Endothelial cell of umbilical vein (primary cell): ENCODE results near the gene TAMM41. TPM values are rescaled to one million over a fixed set of nuclear protein-coding genes. Genes with fewer than 3 reads are reported as not detected.

Experiments used
- BruUV-seq: library from RNA; stranded (reverse); fragments of 400-500 nt; replicated peaks from 2 replicates; lab custom pipeline; 2021; lab: Mats Ljungman, UMichigan
- CTCF ChIA-PET: fragments of 300-600, 350-600 bp; sonication (Branson Sonifier 250); formaldehyde crosslinking; loops from one replicate; lab custom pipeline; 2021; ENCODE audit warnings: antibody characterized with exemption, inconsistent platforms; lab: Charles Lee
- POLR2A ChIA-PET: fragments of 300-600, 350-600 bp; sonication (Branson Sonifier 250); formaldehyde crosslinking; loops from one replicate; lab custom pipeline; 2021; ENCODE audit warnings: antibody characterized with exemption, inconsistent platforms; lab: Charles Lee
- DNase-seq: peaks from one replicate; pipeline ENCODE4 v3.0.0-alpha.2; 2011; ENCODE audit warnings: low read depth, low spot score
- FAIRE-seq: peaks from 2 replicates; lab custom pipeline; 2011; peaks lifted over from hg19 to GRCh38; lab: Jason Lieb, UNC
- H2AFZ ChIP-seq: 2 replicates; pipeline ENCODE4 v1.6.0; 2012; ENCODE audit warnings: low read depth, low read length, control low read depth, inconsistent platforms
- H3K27ac ChIP-seq: 2 replicates; pipeline ENCODE4 v1.5.1; 2011; ENCODE audit warnings: low read depth, mild to moderate bottlenecking, control low read depth, low read length, moderate library complexity; ENCODE audit not compliant: insufficient read depth
- H3K27me3 ChIP-seq, 2 experiments: 2 replicates each; pipeline versions ENCODE4 v1.6.0 to v1.6.1; 2011; ENCODE audit warnings: low read length in 2 of 2, mixed read lengths in 1 of 2; ENCODE audit not compliant: control insufficient read depth in 2 of 2, insufficient read depth in 2 of 2
- H3K36me3 ChIP-seq, 2 experiments: 2 replicates in 1 of 2; 3 replicates in 1 of 2; pipeline ENCODE4 v1.5.1; 2011; ENCODE audit warnings: low read length in 2 of 2, mild to moderate bottlenecking in 1 of 2, moderate library complexity in 1 of 2; ENCODE audit not compliant: control insufficient read depth in 2 of 2, insufficient read depth in 2 of 2; ENCODE audit errors: extremely low read depth in 1 of 2
- H3K4me1 ChIP-seq: 3 replicates; pipeline ENCODE4 v1.5.1; 2011; ENCODE audit warnings: mild to moderate bottlenecking, low read length; ENCODE audit not compliant: control insufficient read depth, insufficient read depth; ENCODE audit errors: extremely low read depth
- H3K4me2 ChIP-seq: 2 replicates; pipeline ENCODE4 v1.6.1; 2011; ENCODE audit warnings: low read length, control low read depth, mixed read lengths; ENCODE audit not compliant: insufficient read depth
- H3K4me3 ChIP-seq, 3 experiments: fragments of 200-600 bp in 1 of 3; sonication (generic), shearing (Covaris generic) in 1 of 3; replicated peaks in 1 of 3; 2 replicates each; pipeline ENCODE4 v1.5.1; 2011 to 2016; ENCODE audit warnings: control low read depth in 3 of 3, low read length in 3 of 3, mild to moderate bottlenecking in 2 of 3, inconsistent platforms in 1 of 3, low read depth in 1 of 3, moderate library complexity in 1 of 3; ENCODE audit not compliant: insufficient read depth in 1 of 3
- H3K79me2 ChIP-seq: 2 replicates; pipeline ENCODE4 v1.6.0; 2012; ENCODE audit warnings: low read length, inconsistent platforms; ENCODE audit not compliant: control insufficient read depth, insufficient read depth
- H3K9ac ChIP-seq: replicated peaks from 2 replicates; pipeline ENCODE3; 2011; ENCODE audit warnings: low read length, control low read depth; ENCODE audit not compliant: insufficient read depth; ENCODE audit errors: extremely low read depth
- H3K9me1 ChIP-seq: replicated peaks from 3 replicates; pipeline ENCODE4 v1.6.0; 2011; ENCODE audit warnings: mild to moderate bottlenecking, low read length; ENCODE audit not compliant: control insufficient read depth, insufficient read depth; ENCODE audit errors: extremely low read depth
- H3K9me3 ChIP-seq: replicated peaks from 2 replicates; pipeline ENCODE4 v1.5.1; 2012; ENCODE audit warnings: low read length, inconsistent platforms; ENCODE audit not compliant: control insufficient read depth, insufficient read depth
- H4K20me1 ChIP-seq: replicated peaks from 2 replicates; pipeline ENCODE3; 2011; ENCODE audit warnings: mild to moderate bottlenecking, low read length; ENCODE audit not compliant: control insufficient read depth, insufficient read depth; ENCODE audit errors: extremely low read depth
- CTCF ChIP-seq, 2 donors: IDR thresholded peaks; 1 replicate in 1 of 2; 2 replicates in 1 of 2; pipeline ENCODE4 v1.5.1; 2011; ENCODE audit warnings: low read length in 2 of 2, mild to moderate bottlenecking in 2 of 2, moderate library complexity in 2 of 2, control low read depth in 1 of 2, inconsistent platforms in 1 of 2, low read depth in 1 of 2; ENCODE audit not compliant: insufficient read depth in 1 of 2; ENCODE audit errors: extremely low read depth in 1 of 2
- EZH2 ChIP-seq: IDR thresholded peaks from 2 replicates; pipeline ENCODE4 v1.6.1; 2012; ENCODE audit warnings: borderline replicate concordance, low read depth, mild to moderate bottlenecking, moderate library complexity, low read length, inconsistent platforms; ENCODE audit not compliant: severe bottlenecking
- FOS ChIP-seq: IDR thresholded peaks from 2 replicates; pipeline ENCODE4 v1.6.1; 2011; ENCODE audit warnings: mild to moderate bottlenecking, low read length, moderate library complexity, borderline replicate concordance; ENCODE audit not compliant: insufficient read depth
- GATA2 ChIP-seq: IDR thresholded peaks from 2 replicates; pipeline ENCODE4 v1.7.0; 2011; ENCODE audit warnings: low read depth, mild to moderate bottlenecking, moderate library complexity, mixed read lengths, low read length; ENCODE audit not compliant: insufficient read length, insufficient read depth
- JUN ChIP-seq: IDR thresholded peaks from 2 replicates; pipeline ENCODE4 v1.6.1; 2011; ENCODE audit warnings: borderline replicate concordance, low read depth; ENCODE audit not compliant: insufficient read length, insufficient read depth
- MAX ChIP-seq: IDR thresholded peaks from 2 replicates; pipeline ENCODE4 v1.6.1; 2011; ENCODE audit not compliant: insufficient read depth, insufficient read length
- MYC ChIP-seq: IDR thresholded peaks from one replicate; pipeline ENCODE4 v1.6.1; 2011; ENCODE audit warnings: mild to moderate bottlenecking, low read depth, low read length
- POLR2A ChIP-seq: IDR thresholded peaks from 2 replicates; pipeline ENCODE4 v1.6.1; 2012; ENCODE audit warnings: low read depth, mild to moderate bottlenecking, control low read depth, low read length
- POLR2AphosphoS5 ChIP-seq: IDR thresholded peaks from 2 replicates; pipeline ENCODE4 v1.6.1; 2012; ENCODE audit warnings: low read depth, mild to moderate bottlenecking, control low read depth, low read length, moderate library complexity; ENCODE audit not compliant: insufficient read depth
- dilution Hi-C: fragments of 300-500 bp; cut with MboI; formaldehyde crosslinking; loops from one replicate; pipeline ENCODE4 v1.15.0; 2019; ENCODE audit warnings: low sequenced_read_pairs; ENCODE audit not compliant: extremely low pct_ligation_motif_present
- intact Hi-C: fragments of 100-400 bp; cut with micrococcal nuclease; formaldehyde crosslinking; loops from one replicate; pipeline ENCODE4 v1.10.0; 2022
- polyA plus RNA-seq, 4 experiments: library from polyadenylated mRNA; depleted of rRNA in 3 of 4; stranded (reverse) in 3 of 4; unstranded in 1 of 4; fragments of >200 nt; gene quantifications; 2 replicates each; pipeline versions ENCODE4 v1.2.1 to v1.2.3, GENCODE V29; 2011 to 2012; ENCODE audit warnings: missing spikeins in 1 of 4
- total RNA-seq: library from RNA; stranded (reverse); gene quantifications from 2 replicates; pipeline ENCODE4 v1.2.3, GENCODE V29; 2021

The TAMM41 gene
- total and polyA plus RNA-seq, 2 donors (not counting 3 experiments of a cell fraction or from before 2014, with no cell fraction given) = 12.6 to 29.7 TPM

DNA sequence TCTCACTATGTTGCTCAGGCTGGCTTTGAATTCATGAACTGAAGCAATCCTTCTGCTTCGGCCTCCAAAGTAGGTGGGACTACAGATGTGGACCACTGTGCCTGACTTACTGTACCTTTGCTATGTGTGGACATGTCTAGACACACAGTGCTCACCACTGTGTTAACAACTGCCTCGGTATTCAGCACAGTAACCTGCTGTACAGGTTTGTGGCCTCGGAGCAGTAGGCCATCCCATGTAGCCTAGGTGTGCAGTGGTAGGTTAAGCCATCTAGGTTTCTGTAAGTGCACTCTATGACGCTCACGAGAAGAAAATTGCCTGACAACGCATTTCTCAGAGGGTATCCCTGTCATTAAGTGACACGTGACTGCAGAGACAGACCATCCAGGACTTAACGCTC lies 70.3 kb downstream of the TAMM41 start:
- Histone ChIP-seq H3K9ac (no peak overlapping the region), H3K79me2 (no peaks in the 10 kb centered on the region), H3K4me3 (no peak overlapping the region), H3K4me1 (no peaks in the 10 kb centered on the region), H3K4me2 (no peak overlapping the region), H3K9me1 (no peaks in the 10 kb centered on the region), H2AFZ (no peak overlapping the region), H4K20me1 (no peaks in the 10 kb centered on the region), H3K27me3 (no peaks in the 10 kb centered on the region), H3K27ac (no peak overlapping the region), H3K36me3 (no peaks in the 10 kb centered on the region), H3K9me3 (no peaks in the 10 kb centered on the region)
- intact Hi-C loops = no loop called here
- CTCF ChIA-PET = no interaction called here
- no peak for FAIRE-seq
- no TSS peak for BruUV-seq
- DNase-seq = no peak
- TF ChIP-seq JUN (no peak), POLR2AphosphoS5 (no peak), EZH2 (no peak), GATA2 (no peak), MYC (no peak), MAX (no peak), FOS (no peak), CTCF (IDR thresholded peaks at IDR 0.05; ENCODE audit: extremely low read depth in 1 of 2, insufficient read depth in 1 of 2, low read depth in 1 of 2, low read length in 2 of 2) (no peak), POLR2A (no peak)
- POLR2A ChIA-PET = no interaction called here
- dilution Hi-C loops = no loop called here
